Vagina (tissue), 2 donors: ENCODE data around the gene STX4. TPM values are rescaled to one million over a fixed set of nuclear protein-coding genes. Genes with fewer than 3 reads are reported as not detected.
"Not testable (repeated sequence)": the region's sequence is repeated elsewhere in the genome, so short reads cannot be mapped to it uniquely, and the experiment has no call there.

Experiments
- DNase-seq, 2 donors: peaks; one replicate each; pipeline ENCODE4 v3.0.0-alpha.2; 2017; ENCODE audit errors: extremely low spot score in 2 of 2
- H3K27ac ChIP-seq: fragments of 200-600 bp; sonication (generic); one replicate; pipeline ENCODE4 v1.5.1; 2019
- H3K27me3 ChIP-seq: fragments of 200-600 bp; sonication (generic); one replicate; pipeline ENCODE4 v1.5.1; 2019
- H3K36me3 ChIP-seq, 2 donors: fragments of 200-600 bp; sonication (generic); one replicate each; pipeline ENCODE4 v1.5.1; 2017 to 2019
- H3K4me1 ChIP-seq: fragments of 200-600 bp; sonication (generic); one replicate; pipeline ENCODE4 v1.5.1; 2019
- H3K4me3 ChIP-seq, 2 donors: fragments of 200-600 bp; sonication (generic); 1 replicate in 1 of 2; 2 replicates in 1 of 2; pipeline ENCODE4 v1.5.1; 2016 to 2019
- H3K9me3 ChIP-seq: fragments of 200-600 bp; sonication (generic); one replicate; pipeline ENCODE4 v1.5.1; 2019
- POLR2A ChIP-seq, 2 donors: fragments of 450-650 bp; IDR thresholded peaks; one replicate each; pipeline ENCODE4 v1.6.1; 2017; ENCODE audit warnings: antibody characterized with exemption in 2 of 2, mild to moderate bottlenecking in 2 of 2, moderate library complexity in 2 of 2
- POLR2AphosphoS5 ChIP-seq, 2 donors: sonication (generic); formaldehyde crosslinking; IDR thresholded peaks; one replicate each; pipeline ENCODE4 v1.9.0; 2017; ENCODE audit warnings: antibody characterized with exemption in 2 of 2, mild to moderate bottlenecking in 2 of 2, low read depth in 1 of 2; ENCODE audit not compliant: insufficient read depth in 1 of 2
- intact Hi-C: fragments of 100-400 bp; cut with DNase I; formaldehyde crosslinking; loops from one replicate; pipeline ENCODE4 v1.15.1; 2023
- total RNA-seq: library from RNA; depleted of rRNA; stranded (reverse); fragments of >200 nt; gene quantifications from one replicate; pipeline ENCODE4 v1.2.3, GENCODE V29; 2016
- TF ChIP-seq, protein P1 (sequence below), 3 experiments: fragments of 450-650 bp in 2 of 3; fragments of 200-600 bp in 1 of 3; sonication (generic) in 1 of 3; IDR thresholded peaks; one replicate each; pipeline ENCODE4 v1.5.1; 2017 to 2019; ENCODE audit warnings: antibody characterized with exemption in 3 of 3, mild to moderate bottlenecking in 2 of 3, moderate library complexity in 2 of 3

STX4 gene
- total RNA-seq, 1 donor from 2014 or later: 42.5 TPM

DNA sequence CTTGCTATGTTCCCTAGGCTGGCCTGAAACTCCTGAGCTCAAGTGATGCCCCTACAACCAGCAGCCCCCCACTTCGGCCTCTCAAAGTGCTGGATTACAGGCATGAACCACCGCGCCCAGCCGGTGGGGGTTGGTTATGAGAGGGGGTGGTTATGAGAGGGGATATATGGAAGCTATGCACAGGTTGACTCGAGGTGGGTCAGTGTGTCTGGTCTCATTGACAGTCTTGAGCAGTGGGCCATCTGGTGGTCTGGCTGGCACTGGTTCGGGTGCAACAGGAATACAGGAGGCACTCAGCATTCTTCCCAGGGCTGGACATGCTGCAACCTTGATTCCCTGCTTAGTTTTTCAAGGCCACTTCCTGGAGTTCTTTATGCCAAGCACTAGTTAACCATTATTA, 17.3 kb upstream of the STX4 start:
- no peak overlapping the region for H3K27ac ChIP-seq
- DNase-seq: no peak
- H3K36me3 ChIP-seq: no peaks in the 10 kb centered on the region
- no peaks in the 10 kb centered on the region for H3K9me3 ChIP-seq
- H3K27me3 ChIP-seq: no peaks in the 10 kb centered on the region
- no peak overlapping the region for H3K4me3 ChIP-seq
- no peaks in the 10 kb centered on the region for H3K4me1 ChIP-seq
- TF ChIP-seq POLR2AphosphoS5 (IDR thresholded peaks at IDR 0.05; ENCODE audit: insufficient read depth in 1 of 2, low read depth in 1 of 2) (no peak), POLR2A (IDR thresholded peaks at IDR 0.05) (no peak)
- TF ChIP-seq, protein P1, sequence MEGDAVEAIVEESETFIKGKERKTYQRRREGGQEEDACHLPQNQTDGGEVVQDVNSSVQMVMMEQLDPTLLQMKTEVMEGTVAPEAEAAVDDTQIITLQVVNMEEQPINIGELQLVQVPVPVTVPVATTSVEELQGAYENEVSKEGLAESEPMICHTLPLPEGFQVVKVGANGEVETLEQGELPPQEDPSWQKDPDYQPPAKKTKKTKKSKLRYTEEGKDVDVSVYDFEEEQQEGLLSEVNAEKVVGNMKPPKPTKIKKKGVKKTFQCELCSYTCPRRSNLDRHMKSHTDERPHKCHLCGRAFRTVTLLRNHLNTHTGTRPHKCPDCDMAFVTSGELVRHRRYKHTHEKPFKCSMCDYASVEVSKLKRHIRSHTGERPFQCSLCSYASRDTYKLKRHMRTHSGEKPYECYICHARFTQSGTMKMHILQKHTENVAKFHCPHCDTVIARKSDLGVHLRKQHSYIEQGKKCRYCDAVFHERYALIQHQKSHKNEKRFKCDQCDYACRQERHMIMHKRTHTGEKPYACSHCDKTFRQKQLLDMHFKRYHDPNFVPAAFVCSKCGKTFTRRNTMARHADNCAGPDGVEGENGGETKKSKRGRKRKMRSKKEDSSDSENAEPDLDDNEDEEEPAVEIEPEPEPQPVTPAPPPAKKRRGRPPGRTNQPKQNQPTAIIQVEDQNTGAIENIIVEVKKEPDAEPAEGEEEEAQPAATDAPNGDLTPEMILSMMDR (IDR thresholded peaks at IDR 0.05): no peak
- intact Hi-C loops: no loop called here

DNA sequence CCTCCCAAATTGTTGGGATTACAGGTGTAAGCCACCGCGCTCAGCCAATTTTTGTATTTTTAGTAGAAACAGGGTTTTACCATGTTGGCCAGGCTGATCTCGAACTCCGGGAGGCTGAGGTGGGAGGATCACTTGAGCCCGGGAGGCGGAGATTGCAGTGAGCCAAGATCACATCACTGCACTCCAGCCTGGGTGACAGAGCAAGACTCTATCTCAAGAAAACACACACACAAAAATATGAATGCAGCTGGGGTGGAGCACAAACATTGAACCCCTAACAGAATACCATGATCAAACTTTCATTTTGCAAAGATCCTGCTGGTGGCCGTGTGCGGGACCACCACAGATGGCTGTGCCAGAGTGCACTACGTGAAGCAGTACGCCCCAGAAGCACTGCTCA, 15.6 kb upstream of the STX4 start:
- DNase-seq: not testable (repeated sequence)

DNA sequence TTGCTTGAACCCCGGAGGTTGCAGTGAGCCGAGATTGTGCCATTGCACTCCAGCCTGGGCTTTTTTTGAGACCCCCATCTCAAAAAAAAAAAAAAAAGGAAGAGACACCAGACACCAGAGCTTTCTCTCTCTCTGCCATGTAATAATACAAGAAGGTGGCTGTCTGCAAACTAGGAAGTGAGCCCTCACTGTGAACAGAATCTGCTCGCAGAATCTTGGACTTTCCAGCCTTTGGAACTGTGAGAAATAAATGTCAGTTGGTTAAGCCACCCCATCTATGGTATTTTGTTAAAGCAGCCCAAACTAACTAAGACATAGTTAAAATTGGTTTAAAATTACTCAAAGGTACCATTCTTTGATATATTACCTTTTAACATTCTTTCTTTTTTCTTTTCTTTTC, 12.8 kb upstream of the STX4 start:
- H3K9me3 ChIP-seq: no peaks in the 10 kb centered on the region
- intact Hi-C loops: no loop called here
- no peaks in the 10 kb centered on the region for H3K36me3 ChIP-seq
- H3K4me1 ChIP-seq: no peaks in the 10 kb centered on the region
- no peaks in the 10 kb centered on the region for H3K27me3 ChIP-seq
- H3K4me3 ChIP-seq: no peak overlapping the region
- H3K27ac ChIP-seq: no peak overlapping the region
- no peak for TF ChIP-seq POLR2AphosphoS5 (IDR thresholded peaks at IDR 0.05; ENCODE audit: insufficient read depth in 1 of 2, low read depth in 1 of 2)
- TF ChIP-seq, protein P1 (IDR thresholded peaks at IDR 0.05): no peak
- TF ChIP-seq POLR2A (IDR thresholded peaks at IDR 0.05): no peak
- DNase-seq: no peak

More for the DNA sequence above, 15.6 kb upstream of the STX4 start:
- H3K4me1 ChIP-seq, H3K9me3 ChIP-seq, intact Hi-C loops, H3K36me3 ChIP-seq, H3K27me3 ChIP-seq, H3K27ac ChIP-seq, H3K4me3 ChIP-seq: not testable (repeated sequence)

DNA sequence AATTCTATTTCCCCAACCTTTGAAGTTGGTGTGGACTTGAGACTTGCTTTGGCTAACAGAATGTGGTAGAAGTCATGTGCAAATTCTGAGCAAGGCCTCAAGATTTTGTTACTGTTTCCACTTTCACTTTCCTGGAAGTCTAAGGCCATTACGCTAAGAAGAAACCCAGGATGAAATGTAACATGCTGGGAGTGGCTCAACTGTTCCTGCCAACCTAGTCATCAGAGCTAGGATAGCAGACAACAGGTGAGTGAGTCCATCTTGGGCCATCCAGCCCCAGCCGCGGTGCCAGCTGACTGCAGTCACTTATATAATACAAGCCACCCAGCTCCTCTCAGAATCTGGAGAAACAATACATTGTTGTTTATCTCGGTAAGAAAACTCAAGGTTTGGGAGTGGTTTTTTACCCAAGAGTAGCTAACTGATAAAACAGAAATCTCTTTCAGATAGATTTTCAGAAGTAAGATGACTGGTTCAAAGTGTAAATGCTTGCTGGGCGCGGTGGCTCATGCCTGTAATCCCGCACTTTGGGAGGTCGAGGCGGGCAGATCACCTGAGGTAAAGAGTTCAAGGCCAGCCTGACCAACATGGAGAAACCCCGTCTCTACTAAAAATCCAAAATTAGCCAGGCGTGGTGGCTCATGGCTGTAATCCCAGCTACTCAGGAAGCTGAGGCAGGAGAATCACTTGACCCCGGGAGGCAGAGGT, 10.7 kb upstream of the STX4 start:
- Histone ChIP-seq H3K4me3 (no peak overlapping the region), H3K9me3 (no peaks in the 10 kb centered on the region), H3K27ac (no peak overlapping the region), H3K36me3 (no peaks in the 10 kb centered on the region), H3K27me3 (no peaks in the 10 kb centered on the region), H3K4me1 (no peaks in the 10 kb centered on the region)
- no peak for DNase-seq
- intact Hi-C loops: no loop called here
- TF ChIP-seq POLR2A (IDR thresholded peaks at IDR 0.05) (no peak), POLR2AphosphoS5 (IDR thresholded peaks at IDR 0.05; ENCODE audit: insufficient read depth in 1 of 2, low read depth in 1 of 2) (no peak)
- TF ChIP-seq, protein P1 (IDR thresholded peaks at IDR 0.05): no peak

DNA sequence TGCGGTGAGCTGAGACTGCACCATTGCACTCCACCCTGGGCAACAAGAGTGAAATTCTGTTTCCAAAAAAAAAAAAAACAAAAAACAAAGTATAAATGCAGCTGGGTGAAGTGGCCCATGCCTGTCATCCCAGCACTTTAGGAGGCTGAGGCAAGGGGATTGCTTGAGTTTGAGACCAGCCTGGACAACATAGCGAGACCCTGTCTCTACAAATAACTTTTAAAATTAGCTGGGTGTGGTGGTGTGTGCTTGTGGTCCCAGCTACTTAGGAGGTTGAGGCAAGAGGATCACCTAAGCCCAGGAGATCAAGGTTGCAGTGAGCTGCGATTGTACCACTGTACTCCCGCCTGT, 10.1 kb upstream of the STX4 start:
- intact Hi-C loops: no loop called here
- Histone ChIP-seq H3K4me1 (no peaks in the 10 kb centered on the region), H3K27me3 (no peaks in the 10 kb centered on the region), H3K9me3 (no peaks in the 10 kb centered on the region), H3K36me3 (no peaks in the 10 kb centered on the region), H3K27ac (no peak overlapping the region), H3K4me3 (no peak overlapping the region)
- no peak for TF ChIP-seq POLR2A (IDR thresholded peaks at IDR 0.05)
- TF ChIP-seq POLR2AphosphoS5 (IDR thresholded peaks at IDR 0.05; ENCODE audit: insufficient read depth in 1 of 2, low read depth in 1 of 2): no peak
- TF ChIP-seq, protein P1 (IDR thresholded peaks at IDR 0.05): no peak
- DNase-seq: no peak
